Measurements from ENCODE around the gene PGBD1. TPM values are rescaled to one million over a fixed set of nuclear protein-coding genes. Genes with fewer than 3 reads are reported as not detected.

The PGBD1 gene
- total RNA-seq, 4 donors from 2014 or later: 6.5 to 7.7 (median 7.2) TPM

GRCh38 chr6:28334286-28335039 lies 53.1 kb downstream of the PGBD1 start:
- Histone ChIP-seq H3K27ac (peak overlapping the region; percentile 97 to 98 (median 98)), H3K4me1 (peaks cover 6 to 26% (median 10%) of the 10 kb centered on the region in 3 donors), H3K4me3 (peak overlapping the region in 1 of 2 donors; percentile 81), H3K27me3 (no peaks in the 10 kb centered on the region), H3K9me3 (no peaks in the 10 kb centered on the region), H3K36me3 (peaks cover 0 to under 1% of the 10 kb centered on the region in 2 donors)
- ATAC-seq: no peak
- WGBS, 2 donors (ENCODE audit: low coverage in 1 of 2): 77 to 87% methylated on average over 7 of the region's 7 CpGs
- TF ChIP-seq EP300 (IDR thresholded peaks at IDR 0.05): no peak
- TF ChIP-seq, protein P1, sequence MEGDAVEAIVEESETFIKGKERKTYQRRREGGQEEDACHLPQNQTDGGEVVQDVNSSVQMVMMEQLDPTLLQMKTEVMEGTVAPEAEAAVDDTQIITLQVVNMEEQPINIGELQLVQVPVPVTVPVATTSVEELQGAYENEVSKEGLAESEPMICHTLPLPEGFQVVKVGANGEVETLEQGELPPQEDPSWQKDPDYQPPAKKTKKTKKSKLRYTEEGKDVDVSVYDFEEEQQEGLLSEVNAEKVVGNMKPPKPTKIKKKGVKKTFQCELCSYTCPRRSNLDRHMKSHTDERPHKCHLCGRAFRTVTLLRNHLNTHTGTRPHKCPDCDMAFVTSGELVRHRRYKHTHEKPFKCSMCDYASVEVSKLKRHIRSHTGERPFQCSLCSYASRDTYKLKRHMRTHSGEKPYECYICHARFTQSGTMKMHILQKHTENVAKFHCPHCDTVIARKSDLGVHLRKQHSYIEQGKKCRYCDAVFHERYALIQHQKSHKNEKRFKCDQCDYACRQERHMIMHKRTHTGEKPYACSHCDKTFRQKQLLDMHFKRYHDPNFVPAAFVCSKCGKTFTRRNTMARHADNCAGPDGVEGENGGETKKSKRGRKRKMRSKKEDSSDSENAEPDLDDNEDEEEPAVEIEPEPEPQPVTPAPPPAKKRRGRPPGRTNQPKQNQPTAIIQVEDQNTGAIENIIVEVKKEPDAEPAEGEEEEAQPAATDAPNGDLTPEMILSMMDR (IDR thresholded peaks at IDR 0.05): no peak
- no peak for TF ChIP-seq POLR2AphosphoS5 (IDR thresholded peaks at IDR 0.05)
- no peak for TF ChIP-seq POLR2A (IDR thresholded peaks at IDR 0.05)

- no peak for TF ChIP-seq POLR2AphosphoS5 (IDR thresholded peaks at IDR 0.05)
- no peak for TF ChIP-seq POLR2A (IDR thresholded peaks at IDR 0.05)
- TF ChIP-seq EP300 (IDR thresholded peaks at IDR 0.05): no peak
- TF ChIP-seq, protein P1 (IDR thresholded peaks at IDR 0.05): no peak
- Histone ChIP-seq H3K27me3 (no peaks in the 10 kb centered on the region), H3K9me3 (no peaks in the 10 kb centered on the region), H3K4me3 (peak overlapping the region; percentile 73 to 81), H3K27ac (peak overlapping the region; percentile 97 to 98 (median 98)), H3K36me3 (no peaks in the 10 kb centered on the region), H3K4me1 (peaks cover 6 to 26% (median 10%) of the 10 kb centered on the region in 3 donors)
- no peak for ATAC-seq
- 35 to 44% methylated on average over 6 to 10 of the region's 12 CpGs for WGBS, 2 donors (ENCODE audit: low coverage in 1 of 2)
Measured at GRCh38 chr6:28335040-28335563, 53.7 kb downstream of the PGBD1 start.

DNA sequence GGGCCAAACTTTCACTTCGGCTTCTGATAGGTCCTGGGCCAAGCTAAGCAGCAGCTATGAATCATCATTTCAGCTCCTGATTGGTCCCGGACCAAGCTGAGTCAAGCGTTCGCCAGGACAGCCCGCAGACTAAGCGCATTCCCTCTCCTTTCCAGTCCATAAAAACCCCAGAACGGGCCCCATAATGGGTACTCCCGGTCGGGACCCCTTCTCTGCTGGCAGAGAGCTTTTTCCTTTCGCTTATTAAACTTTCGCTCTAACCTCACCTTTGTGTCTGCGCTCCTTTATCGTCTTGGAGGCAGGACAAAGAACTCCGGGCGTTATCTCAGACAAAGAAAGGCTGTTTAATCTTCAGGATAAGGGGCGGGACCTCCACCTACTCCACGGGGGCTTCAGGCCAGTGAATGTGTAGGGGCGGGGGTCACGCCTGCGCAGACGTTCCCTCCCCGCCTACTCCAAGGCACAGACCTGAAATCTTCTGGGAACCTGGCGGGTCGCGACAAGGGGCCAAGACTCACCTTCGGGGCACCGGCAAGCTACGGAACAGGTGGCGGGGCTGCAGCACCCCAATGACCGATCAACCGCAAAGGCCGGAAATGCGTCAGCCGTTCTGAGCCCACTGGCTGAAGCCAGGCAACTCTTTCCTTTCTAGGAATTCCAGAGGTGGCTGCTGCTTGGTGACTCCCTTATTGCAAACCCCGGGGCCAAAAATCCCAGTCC lies 54.4 kb downstream of the PGBD1 start, which contains the start of gene ZSCAN31:
TSS of gene ZSCAN31 (minus strand) at position 585 of the 720 bp plus-strand sequence. CDS start 6,465 bp downstream, outside the sequence.
- ATAC-seq: peak; percentile 97
- no peaks in the 10 kb centered on the region for H3K9me3 ChIP-seq
- peaks cover 6 to 26% (median 10%) of the 10 kb centered on the region in 3 donors for H3K4me1 ChIP-seq
- 0% methylated on average over 1 to 15 of the region's 35 CpGs for WGBS, 2 donors (ENCODE audit: low coverage in 1 of 2)
- H3K27me3 ChIP-seq: no peaks in the 10 kb centered on the region
- no peaks in the 10 kb centered on the region for H3K36me3 ChIP-seq
- H3K27ac ChIP-seq: peak within 1 kb of the TSS; percentile 97 to 98 (median 98)
- peak within 1 kb of the TSS; percentile 73 to 81 for H3K4me3 ChIP-seq
- TF ChIP-seq POLR2AphosphoS5 (IDR thresholded peaks at IDR 0.05): peak; percentile 92
- peak; percentile 90 to 92 for TF ChIP-seq POLR2A (IDR thresholded peaks at IDR 0.05)
- TF ChIP-seq, protein P1 (IDR thresholded peaks at IDR 0.05): no peak

DNA sequence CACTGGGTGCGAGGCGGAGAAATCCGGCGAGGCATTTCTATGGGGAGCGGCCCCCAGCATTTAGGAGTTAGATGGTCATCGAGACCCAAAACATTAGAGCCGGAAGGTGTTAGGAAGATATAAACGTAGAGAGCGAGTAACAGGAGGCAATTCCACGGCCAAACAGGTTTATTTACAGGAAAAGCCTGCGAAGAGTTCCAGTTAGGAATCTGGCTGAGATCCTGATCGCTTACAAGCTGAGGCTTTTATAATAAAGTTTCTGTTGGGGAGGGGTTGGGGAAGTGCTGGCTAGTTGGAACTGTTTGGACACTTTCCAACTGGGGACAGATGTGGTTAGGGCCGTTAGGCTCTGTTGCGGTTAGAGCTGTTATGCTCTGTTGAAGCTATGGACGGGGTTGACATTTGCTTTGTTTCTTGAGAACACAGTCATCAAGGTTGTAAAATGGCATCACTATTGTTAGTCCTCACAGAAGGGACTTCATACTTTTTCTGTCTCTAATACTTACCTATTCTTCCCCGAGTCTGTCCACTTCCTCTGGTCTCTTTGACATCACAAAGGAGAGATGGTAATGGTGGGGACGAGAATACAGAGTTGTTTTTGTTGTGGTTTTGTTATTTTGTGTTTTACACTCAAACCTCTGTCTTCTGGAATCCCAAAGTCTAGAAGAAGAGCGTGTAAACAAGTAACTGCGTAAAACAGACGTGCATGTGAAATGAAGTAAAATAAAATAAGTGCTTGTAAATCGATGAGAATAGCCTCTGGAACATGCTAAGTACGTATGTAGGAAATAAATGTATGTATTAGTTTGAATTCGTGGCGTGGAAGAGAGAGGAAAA lies 55.1 kb downstream of the PGBD1 start:
- no peaks in the 10 kb centered on the region for H3K36me3 ChIP-seq
- 4% methylated on average over 18 to 24 of the region's 24 CpGs for WGBS, 2 donors (ENCODE audit: low coverage in 1 of 2)
- peak; percentile 17 for ATAC-seq
- no peaks in the 10 kb centered on the region for H3K9me3 ChIP-seq
- H3K27me3 ChIP-seq: no peaks in the 10 kb centered on the region
- H3K4me1 ChIP-seq: peaks cover 6 to 26% (median 10%) of the 10 kb centered on the region in 3 donors
- peak overlapping the region; percentile 73 to 81 for H3K4me3 ChIP-seq
- TF ChIP-seq POLR2A (IDR thresholded peaks at IDR 0.05): no peak
- TF ChIP-seq EP300 (IDR thresholded peaks at IDR 0.05): no peak
- no peak for TF ChIP-seq POLR2AphosphoS5 (IDR thresholded peaks at IDR 0.05)
- TF ChIP-seq, protein P1 (IDR thresholded peaks at IDR 0.05): no peak
- H3K27ac ChIP-seq: peak overlapping the region; percentile 97 to 98 (median 98)

All from gastroesophageal sphincter (tissue), 4 donors.